K562 (cell line): ENCODE data around the gene TLN1. TPM values are rescaled to one million over a fixed set of nuclear protein-coding genes. Genes with fewer than 3 reads are reported as not detected.

Source experiments
- AFF4 ChIP-seq: sonication (generic); formaldehyde crosslinking; IDR thresholded peaks from 2 replicates; pipeline ENCODE4 v1.8.0; 2023; ENCODE audit warnings: mild to moderate bottlenecking, missing genetic modification reagents
- CREM ChIP-seq: IDR thresholded peaks from 2 replicates; pipeline ENCODE4 v1.6.1; 2014; ENCODE audit warnings: antibody characterized with exemption, low read depth
- CTCF ChIP-seq, 3 experiments: IDR thresholded peaks in 2 of 3; conservative IDR thresholded peaks in 1 of 3; 2 replicates each; pipeline ENCODE4 v1.5.1; 2011 to 2012; ENCODE audit warnings: low read length in 3 of 3, mild to moderate bottlenecking in 3 of 3, control low read depth in 2 of 3, improper control_type of control experiment in 1 of 3, inconsistent platforms in 1 of 3, low read depth in 1 of 3, mixed read lengths in 1 of 3, moderate library complexity in 1 of 3; ENCODE audit not compliant: insufficient read depth in 2 of 3
- HDAC8 ChIP-seq: fragments of 450-650 bp; IDR thresholded peaks from 2 replicates; pipeline ENCODE4 v1.6.1; 2016; ENCODE audit warnings: mild to moderate bottlenecking, missing genetic modification characterization, moderate library complexity, missing compliant biosample characterization
- HINFP ChIP-seq: fragments of 450-650 bp; conservative IDR thresholded peaks from 2 replicates; pipeline ENCODE4 v1.6.1; 2016; ENCODE audit warnings: missing genetic modification characterization, low read depth, mild to moderate bottlenecking, control low read depth, missing compliant biosample characterization
- HOXB6 ChIP-seq: fragments of 250-450 bp; sonication (Bioruptor Pico); IDR thresholded peaks from 2 replicates; pipeline ENCODE4 v1.5.1; 2022; ENCODE audit warnings: mild to moderate bottlenecking, borderline replicate concordance
- KLF6 ChIP-seq: fragments of 250-450 bp; sonication (Bioruptor Pico); IDR thresholded peaks from 2 replicates; pipeline ENCODE4 v1.4.0; 2020; ENCODE audit warnings: mild to moderate bottlenecking, moderate library complexity, borderline replicate concordance
- LEF1 ChIP-seq: fragments of 450-650 bp; IDR thresholded peaks from 2 replicates; pipeline ENCODE4 v1.6.1; 2016; ENCODE audit warnings: mild to moderate bottlenecking
- MAFK ChIP-seq: IDR thresholded peaks from 2 replicates; pipeline ENCODE4 v1.6.1; 2011; ENCODE audit warnings: low read length, improper control_type of control experiment
- NR4A1 ChIP-seq, 2 experiments: fragments of 250-450 bp in 1 of 2; fragments of 450-650 bp in 1 of 2; sonication (Bioruptor Pico) in 1 of 2; IDR thresholded peaks; 2 replicates each; pipeline versions ENCODE4 v1.4.0 to v1.6.1; 2016 to 2020; ENCODE audit warnings: mild to moderate bottlenecking in 2 of 2, missing compliant biosample characterization in 1 of 2, missing genetic modification characterization in 1 of 2, moderate library complexity in 1 of 2
- SIX5 ChIP-seq, 2 experiments: IDR thresholded peaks; 2 replicates each; pipeline ENCODE4 v1.6.1; 2011; ENCODE audit warnings: low read length in 2 of 2, borderline replicate concordance in 1 of 2, low read depth in 1 of 2, mild to moderate bottlenecking in 1 of 2, moderate library complexity in 1 of 2; ENCODE audit not compliant: insufficient read depth in 1 of 2
- SMARCE1 ChIP-seq: fragments of 450-650 bp; IDR thresholded peaks from 2 replicates; pipeline ENCODE4 v1.7.1; 2016; ENCODE audit warnings: mild to moderate bottlenecking
- SUPT5H ChIP-seq: fragments of 450-650 bp; IDR thresholded peaks from 2 replicates; pipeline ENCODE4 v1.6.1; 2016
- ZNF146 ChIP-seq: IDR thresholded peaks from one replicate; pipeline ENCODE4 v1.6.1; 2018; ENCODE audit warnings: missing compliant biosample characterization; ENCODE audit not compliant: unreplicated experiment
- ZNF3 ChIP-seq: fragments of 250-450 bp; sonication (Bioruptor Pico); IDR thresholded peaks from 2 replicates; pipeline ENCODE4 v1.5.0; 2021; ENCODE audit warnings: mild to moderate bottlenecking, moderate library complexity
- ZNF584 ChIP-seq: fragments of 200-800 bp; sonication (Bioruptor generic); IDR thresholded peaks from 2 replicates; pipeline ENCODE4 v1.6.1; 2016; ENCODE audit warnings: low read depth, mild to moderate bottlenecking, missing genetic modification characterization, missing compliant biosample characterization
- polyA plus RNA-seq, 8 experiments: library from polyadenylated mRNA; depleted of rRNA in 4 of 8; stranded (reverse) in 5 of 8; unstranded in 3 of 8; fragments of >200 nt; fragmentation: Nextera tagmentation in 2 of 8; fragmentation: Illumina TruSeq in 1 of 8; extraction: Ambion mirVana in 2 of 8; extraction: Trizol in 1 of 8; gene quantifications; 2 replicates each; pipeline versions ENCODE4 v1.2.1 to v1.2.3, GENCODE V29; 2011 to 2014; ENCODE audit warnings: inconsistent platforms in 1 of 8, missing spikeins in 1 of 8
- total RNA-seq, 7 experiments: library from RNA; depleted of rRNA in 6 of 7; stranded (reverse); fragments of >200 nt in 6 of 7; fragmentation: Illumina TruSeq in 2 of 7; extraction: Trizol in 2 of 7; gene quantifications; 2 replicates each; pipeline versions ENCODE4 v1.2.1 to v1.2.3, GENCODE V29; 2011 to 2021; ENCODE audit warnings: low replicate concordance in 1 of 7
- TF ChIP-seq, protein P1 (sequence below), 2 experiments: fragments of 450-650 bp in 1 of 2; sonication (generic) in 1 of 2; formaldehyde crosslinking in 1 of 2; IDR thresholded peaks in 1 of 2; conservative IDR thresholded peaks in 1 of 2; 2 replicates each; pipeline versions ENCODE4 v1.6.1 to v1.8.1; 2016 to 2023; ENCODE audit warnings: mild to moderate bottlenecking in 2 of 2, moderate library complexity in 2 of 2, inconsistent platforms in 1 of 2, missing genetic modification reagents in 1 of 2

Gene TLN1
- total and polyA plus RNA-seq, 9 of the 15 experiments (the other 6 are each of a cell fraction or from before 2014, with no cell fraction given): 3.6 to 240 (median 54.8) TPM

DNA sequence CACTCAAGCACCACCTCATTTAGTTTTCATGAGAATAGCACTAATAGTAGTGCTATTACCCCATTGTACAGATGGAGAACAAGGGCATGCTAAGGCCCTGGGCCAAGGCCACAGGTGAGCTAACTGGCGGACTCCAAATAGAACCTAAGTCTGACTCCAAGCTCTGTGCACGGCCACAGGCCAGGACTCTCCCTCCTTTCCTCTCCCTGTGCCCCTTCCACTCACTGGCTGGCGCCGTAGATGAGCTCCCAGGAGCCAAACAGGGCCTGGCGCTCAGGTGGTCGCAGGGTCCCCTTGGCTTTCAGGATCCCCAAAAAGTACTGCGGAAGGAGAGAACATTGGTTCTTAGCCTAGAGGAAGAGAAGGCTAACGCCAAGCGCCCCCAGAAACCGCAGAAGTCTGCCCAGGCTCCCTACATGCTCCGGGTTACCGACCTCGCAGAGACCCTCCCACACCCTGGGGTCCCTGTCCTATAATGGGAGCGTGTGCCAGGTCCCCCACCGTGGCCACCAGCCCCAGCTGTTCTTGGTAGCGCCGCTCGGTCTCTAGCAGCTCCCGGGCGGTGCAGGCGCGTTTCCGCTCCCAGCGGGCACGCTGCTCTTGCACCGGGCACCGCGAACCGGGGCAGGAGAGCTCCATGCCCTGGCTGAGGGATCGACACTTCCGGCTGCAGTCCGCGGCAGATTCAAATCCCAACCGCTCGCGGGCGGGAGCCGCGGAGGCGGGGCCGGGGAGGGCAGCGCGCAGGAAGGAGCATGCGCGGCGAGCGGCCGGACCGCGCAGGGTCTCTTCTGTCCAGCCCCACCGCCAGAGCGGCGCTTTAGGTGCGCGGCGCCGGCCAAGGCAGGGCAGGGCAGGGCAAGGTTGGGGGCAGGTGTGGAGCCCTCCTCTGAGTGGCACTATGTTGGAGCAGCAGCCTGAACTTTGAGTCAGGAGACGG, 67.2 kb downstream of the TLN1 start, which contains the start of gene ARHGEF39 (continued):
- TF ChIP-seq ZNF3 (CRISPR knock-in tag) (no peak), LEF1 (no peak), SIX5 (IDR thresholded peaks at IDR 0.05; ENCODE audit: borderline replicate concordance in 1 of 2, insufficient read depth in 1 of 2, low read depth in 1 of 2, low read length in 2 of 2) (no peak), ZNF584 (CRISPR knock-in tag) (no peak), SMARCE1 (no peak), SUPT5H (peak; percentile 69), MAFK (no peak), AFF4 (no peak), HINFP (tag) (no peak), HOXB6 (CRISPR knock-in tag) (no peak), KLF6 (no peak), CTCF (IDR thresholded peaks at IDR 0.05 in 2 of 3, conservative IDR thresholded peaks at IDR 0.05 in 1 of 3; ENCODE audit: insufficient read depth in 2 of 3, low read depth in 1 of 3, low read length in 3 of 3) (peak; percentile 41 to 49 (median 44); a peak in 4 of 6 replicates), NR4A1 (CRISPR knock-in tag; IDR thresholded peaks at IDR 0.05) (no peak), NR4A1 (tag; IDR thresholded peaks at IDR 0.05) (no peak), CREM (peak; percentile 17; the same call in 1 of the 2 replicates), HDAC8 (tag) (no peak), ZNF146 (CRISPR knock-in tag) (no peak)
- TF ChIP-seq, protein P1, sequence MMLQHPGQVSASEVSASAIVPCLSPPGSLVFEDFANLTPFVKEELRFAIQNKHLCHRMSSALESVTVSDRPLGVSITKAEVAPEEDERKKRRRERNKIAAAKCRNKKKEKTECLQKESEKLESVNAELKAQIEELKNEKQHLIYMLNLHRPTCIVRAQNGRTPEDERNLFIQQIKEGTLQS (IDR thresholded peaks at IDR 0.05): no peak
- TF ChIP-seq, protein P1 (CRISPR knock-in tag; conservative IDR thresholded peaks at IDR 0.05): no peak
